Measurements from ENCODE around the gene FCRL4. TPM values are rescaled to one million over a fixed set of nuclear protein-coding genes. Genes with fewer than 3 reads are reported as not detected.
A peak's percentile ranks its signal among the peaks of the same experiment; 100 is the strongest.

Gene FCRL4
- total RNA-seq, 1 donor from 2014 or later, result not detected

DNA sequence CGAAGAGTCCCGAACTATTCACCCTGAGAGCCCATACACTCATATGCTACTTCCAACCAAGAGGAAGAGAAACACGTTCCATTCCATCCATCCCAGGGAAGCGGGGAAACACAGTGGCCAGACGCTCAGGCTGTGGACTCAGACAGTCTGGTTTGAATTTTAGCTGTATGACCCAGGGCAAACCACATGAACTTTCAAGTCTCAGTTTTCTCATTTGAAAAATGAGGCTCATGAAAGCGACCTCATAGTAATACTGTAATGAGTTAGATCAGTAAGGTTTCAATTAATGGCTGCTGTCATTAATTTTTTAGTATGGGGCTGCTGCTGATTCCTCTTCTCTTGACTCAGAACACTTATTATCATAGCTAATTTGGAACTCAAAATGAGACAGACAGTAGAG is 1.5 kb downstream of the FCRL4 start:
- no peaks in the 10 kb centered on the region for H3K4me1 Mint-ChIP-seq (ENCODE audit: unreplicated experiment)
- no peak overlapping the region for H3K27ac Mint-ChIP-seq
- no peak for DNase-seq (ENCODE audit: extremely low spot score, unreplicated experiment)
- no peaks in the 10 kb centered on the region for H3K36me3 Mint-ChIP-seq
- TF ChIP-seq, protein P1, sequence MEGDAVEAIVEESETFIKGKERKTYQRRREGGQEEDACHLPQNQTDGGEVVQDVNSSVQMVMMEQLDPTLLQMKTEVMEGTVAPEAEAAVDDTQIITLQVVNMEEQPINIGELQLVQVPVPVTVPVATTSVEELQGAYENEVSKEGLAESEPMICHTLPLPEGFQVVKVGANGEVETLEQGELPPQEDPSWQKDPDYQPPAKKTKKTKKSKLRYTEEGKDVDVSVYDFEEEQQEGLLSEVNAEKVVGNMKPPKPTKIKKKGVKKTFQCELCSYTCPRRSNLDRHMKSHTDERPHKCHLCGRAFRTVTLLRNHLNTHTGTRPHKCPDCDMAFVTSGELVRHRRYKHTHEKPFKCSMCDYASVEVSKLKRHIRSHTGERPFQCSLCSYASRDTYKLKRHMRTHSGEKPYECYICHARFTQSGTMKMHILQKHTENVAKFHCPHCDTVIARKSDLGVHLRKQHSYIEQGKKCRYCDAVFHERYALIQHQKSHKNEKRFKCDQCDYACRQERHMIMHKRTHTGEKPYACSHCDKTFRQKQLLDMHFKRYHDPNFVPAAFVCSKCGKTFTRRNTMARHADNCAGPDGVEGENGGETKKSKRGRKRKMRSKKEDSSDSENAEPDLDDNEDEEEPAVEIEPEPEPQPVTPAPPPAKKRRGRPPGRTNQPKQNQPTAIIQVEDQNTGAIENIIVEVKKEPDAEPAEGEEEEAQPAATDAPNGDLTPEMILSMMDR (conservative IDR thresholded peaks at IDR 0.05), result no peak
- no peaks in the 10 kb centered on the region for H3K9me3 Mint-ChIP-seq
- peaks cover 13% of the 10 kb centered on the region for H3K27me3 Mint-ChIP-seq
- H3K4me3 Mint-ChIP-seq, result no peak overlapping the region

DNA sequence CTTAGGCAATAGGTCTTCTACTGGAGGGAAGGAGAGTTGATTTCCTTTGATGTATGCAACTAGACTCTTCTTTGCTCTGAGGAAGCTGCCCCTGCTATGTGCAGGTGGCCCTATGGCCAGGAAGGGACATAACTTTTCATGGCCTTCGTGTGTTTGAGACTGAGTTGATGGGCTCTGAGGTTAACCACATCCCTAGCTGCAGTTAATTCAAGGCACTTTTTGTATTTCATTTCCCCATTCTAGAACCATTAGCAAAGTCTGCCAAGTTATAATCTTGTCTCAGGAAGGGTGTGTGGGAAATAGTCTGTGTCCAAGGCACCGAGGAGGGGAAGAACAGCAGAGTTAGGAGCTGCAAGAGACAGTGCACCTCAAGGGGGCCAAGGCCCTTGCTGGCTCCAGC is 2.5 kb downstream of the FCRL4 start:
- no peaks in the 10 kb centered on the region for H3K4me1 Mint-ChIP-seq (ENCODE audit: unreplicated experiment)
- H3K4me3 Mint-ChIP-seq, result no peak overlapping the region
- TF ChIP-seq, protein P1 (conservative IDR thresholded peaks at IDR 0.05), result no peak
- DNase-seq (ENCODE audit: extremely low spot score, unreplicated experiment), result no peak
- H3K27ac Mint-ChIP-seq, result no peak overlapping the region
- H3K27me3 Mint-ChIP-seq, result peaks cover 8% of the 10 kb centered on the region
- H3K9me3 Mint-ChIP-seq, result no peaks in the 10 kb centered on the region
- no peaks in the 10 kb centered on the region for H3K36me3 Mint-ChIP-seq

DNA sequence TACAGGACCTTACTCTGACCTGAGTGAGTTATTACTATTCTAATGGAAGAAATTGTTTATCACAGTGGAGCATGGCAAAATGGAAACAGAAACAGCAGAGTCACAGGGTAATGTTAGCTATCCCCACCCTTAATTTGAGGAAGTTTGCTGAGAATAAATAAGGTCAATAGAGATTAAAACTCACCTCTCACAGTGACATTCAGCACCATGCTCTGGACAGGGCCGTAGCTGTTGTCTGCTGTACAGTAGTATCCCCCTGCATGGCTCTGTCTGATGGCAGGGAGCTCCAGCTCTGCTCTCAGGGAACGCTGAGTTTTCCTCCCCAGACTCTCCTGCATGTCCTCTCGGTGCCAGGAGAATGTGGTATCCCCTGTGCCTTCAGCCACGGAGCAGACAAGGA is 11.9 kb downstream of the FCRL4 start:
- Mint-ChIP-seq H3K27ac (no peak overlapping the region), H3K4me1 (ENCODE audit: unreplicated experiment) (no peaks in the 10 kb centered on the region), H3K4me3 (no peak overlapping the region), H3K9me3 (no peaks in the 10 kb centered on the region), H3K27me3 (peaks cover 31% of the 10 kb centered on the region), H3K36me3 (no peaks in the 10 kb centered on the region)
- DNase-seq (ENCODE audit: extremely low spot score, unreplicated experiment), result no peak
- TF ChIP-seq, protein P1 (conservative IDR thresholded peaks at IDR 0.05), result no peak

DNA sequence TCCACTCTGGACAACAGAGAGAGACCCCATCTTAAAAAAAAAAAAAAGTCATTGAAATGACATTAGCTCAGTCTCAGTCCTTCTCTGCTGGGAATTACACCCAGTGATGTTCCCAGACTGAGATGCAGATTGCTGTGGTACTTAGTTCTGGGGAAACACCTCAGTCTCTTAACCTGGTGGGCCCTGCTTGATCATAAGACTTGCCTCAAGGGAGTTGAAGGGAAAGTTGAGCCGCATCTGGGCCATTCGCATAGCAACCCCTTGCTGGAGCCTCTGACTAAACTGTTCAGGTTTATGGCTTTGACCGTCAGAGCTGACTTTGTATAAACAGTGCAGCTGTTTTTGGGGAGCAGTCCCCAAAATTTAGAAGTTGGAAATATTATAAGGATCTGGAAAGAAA is 13.4 kb downstream of the FCRL4 start:
- Mint-ChIP-seq H3K4me3 (no peak overlapping the region), H3K4me1 (ENCODE audit: unreplicated experiment) (no peaks in the 10 kb centered on the region), H3K9me3 (no peaks in the 10 kb centered on the region), H3K27ac (no peak overlapping the region), H3K27me3 (peaks cover 35% of the 10 kb centered on the region), H3K36me3 (no peaks in the 10 kb centered on the region)
- no peak for DNase-seq (ENCODE audit: extremely low spot score, unreplicated experiment)
- TF ChIP-seq, protein P1 (conservative IDR thresholded peaks at IDR 0.05), result no peak

DNA sequence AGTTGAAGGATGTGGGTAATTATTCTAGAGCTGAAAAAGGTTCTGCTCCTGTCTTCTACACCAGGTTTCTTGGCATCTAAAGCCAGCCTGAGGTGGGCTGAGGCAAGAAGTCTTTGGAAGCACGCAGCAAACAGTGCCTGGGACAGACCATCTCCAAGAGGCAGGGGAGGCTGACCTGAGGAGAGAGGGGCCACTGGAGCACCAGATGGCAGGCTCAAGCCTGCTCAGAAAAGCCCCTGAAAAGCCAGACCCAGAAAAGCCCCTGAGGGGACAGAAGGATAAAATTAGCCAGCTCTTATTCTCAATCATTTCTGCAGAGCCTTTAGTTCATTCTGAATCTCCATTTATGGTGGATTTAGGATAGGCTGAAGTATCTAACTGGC is 17.1 kb downstream of the FCRL4 start:
- Mint-ChIP-seq H3K36me3 (no peaks in the 10 kb centered on the region), H3K4me3 (no peak overlapping the region), H3K4me1 (ENCODE audit: unreplicated experiment) (no peaks in the 10 kb centered on the region), H3K9me3 (no peaks in the 10 kb centered on the region), H3K27ac (no peak overlapping the region), H3K27me3 (peaks cover 15% of the 10 kb centered on the region)
- TF ChIP-seq, protein P1 (conservative IDR thresholded peaks at IDR 0.05), result no peak
- no peak for DNase-seq (ENCODE audit: extremely low spot score, unreplicated experiment)

DNA sequence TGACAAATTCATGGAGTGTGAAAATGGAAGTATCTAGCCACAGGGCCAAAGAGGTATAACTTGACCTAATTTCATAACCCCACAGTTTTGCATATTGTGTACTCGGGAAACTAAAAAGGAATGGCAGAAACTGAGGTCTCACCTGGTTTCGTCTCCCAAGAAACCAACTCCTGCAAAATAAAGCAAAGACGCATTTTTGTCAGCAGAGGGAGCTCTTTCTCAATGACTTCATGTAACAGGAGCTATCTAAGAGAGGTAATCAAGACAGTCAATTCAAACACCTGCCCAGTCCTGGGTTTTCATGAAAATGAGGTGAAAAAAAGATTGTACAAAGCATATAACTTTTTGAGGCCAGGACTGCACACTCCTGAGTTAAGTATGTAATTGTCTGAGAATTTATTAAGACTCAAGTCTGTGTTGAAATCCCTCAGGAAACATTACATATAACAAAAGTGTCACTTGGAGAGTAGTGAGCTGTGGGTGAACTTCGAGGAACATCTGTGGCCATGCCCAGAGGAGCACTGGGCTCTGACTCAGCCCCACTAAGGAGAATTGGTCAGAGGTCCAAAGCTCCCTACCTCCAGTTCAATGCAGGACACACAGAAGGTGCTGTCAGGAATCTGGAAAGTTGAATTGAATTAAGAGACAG is 17.6 kb downstream of the FCRL4 start:
- H3K4me3 Mint-ChIP-seq, result no peak overlapping the region
- TF ChIP-seq, protein P1 (conservative IDR thresholded peaks at IDR 0.05), result peak; percentile 87
- no peak for DNase-seq (ENCODE audit: extremely low spot score, unreplicated experiment)
- H3K36me3 Mint-ChIP-seq, result no peaks in the 10 kb centered on the region
- H3K27ac Mint-ChIP-seq, result no peak overlapping the region
- peaks cover 11% of the 10 kb centered on the region for H3K27me3 Mint-ChIP-seq
- H3K4me1 Mint-ChIP-seq (ENCODE audit: unreplicated experiment), result no peaks in the 10 kb centered on the region
- no peaks in the 10 kb centered on the region for H3K9me3 Mint-ChIP-seq
